ENCODE measurements around the gene INTS11.

Gene INTS11

GRCh38 chr1:1337793-1338147, 13.3 kb upstream of the INTS11 start:
- no peak overlapping the region for H3K27ac ChIP-seq (ENCODE audit: low read length)
- H3K9me3 ChIP-seq (ENCODE audit: control insufficient read depth, low read depth, low read length), result no peaks in the 10 kb centered on the region
- no peaks in the 10 kb centered on the region for H3K27me3 ChIP-seq (ENCODE audit: control insufficient read depth, insufficient read depth, low read length)
- no peaks in the 10 kb centered on the region for H3K4me1 ChIP-seq (ENCODE audit: control insufficient read depth, low read depth, low read length)
- H3K9ac ChIP-seq (ENCODE audit: low read length), result no peak overlapping the region
- H3K36me3 ChIP-seq (ENCODE audit: control insufficient read depth, low read depth, low read length), result peaks cover 6% of the 10 kb centered on the region
- no peak overlapping the region for H3K4me3 ChIP-seq (ENCODE audit: low read length)

- no peaks in the 10 kb centered on the region for H3K27me3 ChIP-seq (ENCODE audit: control insufficient read depth, insufficient read depth, low read length)
- no peak overlapping the region for H3K4me3 ChIP-seq (ENCODE audit: low read length)
- no peak overlapping the region for H3K27ac ChIP-seq (ENCODE audit: low read length)
- H3K36me3 ChIP-seq (ENCODE audit: control insufficient read depth, low read depth, low read length), result peaks cover 6% of the 10 kb centered on the region
- H3K9ac ChIP-seq (ENCODE audit: low read length), result no peak overlapping the region
- H3K4me1 ChIP-seq (ENCODE audit: control insufficient read depth, low read depth, low read length), result no peaks in the 10 kb centered on the region
- no peaks in the 10 kb centered on the region for H3K9me3 ChIP-seq (ENCODE audit: control insufficient read depth, low read depth, low read length)
These were observed 12.7 kb upstream of the INTS11 start for GRCh38 chr1:1336931-1337792.

GRCh38 chr1:1336446-1336845, 12.0 kb upstream of the INTS11 start:
- H3K4me3 ChIP-seq (ENCODE audit: low read length), result no peak overlapping the region
- peaks cover 6% of the 10 kb centered on the region for H3K36me3 ChIP-seq (ENCODE audit: control insufficient read depth, low read depth, low read length)
- H3K9me3 ChIP-seq (ENCODE audit: control insufficient read depth, low read depth, low read length), result no peaks in the 10 kb centered on the region
- H3K9ac ChIP-seq (ENCODE audit: low read length), result no peak overlapping the region
- H3K27ac ChIP-seq (ENCODE audit: low read length), result no peak overlapping the region
- no peaks in the 10 kb centered on the region for H3K27me3 ChIP-seq (ENCODE audit: control insufficient read depth, insufficient read depth, low read length)
- no peaks in the 10 kb centered on the region for H3K4me1 ChIP-seq (ENCODE audit: control insufficient read depth, low read depth, low read length)

- no peak overlapping the region for H3K4me3 ChIP-seq (ENCODE audit: low read length)
- peaks cover 2% of the 10 kb centered on the region for H3K36me3 ChIP-seq (ENCODE audit: control insufficient read depth, low read depth, low read length)
- H3K9me3 ChIP-seq (ENCODE audit: control insufficient read depth, low read depth, low read length), result no peaks in the 10 kb centered on the region
- no peak overlapping the region for H3K9ac ChIP-seq (ENCODE audit: low read length)
- no peak overlapping the region for H3K27ac ChIP-seq (ENCODE audit: low read length)
- H3K27me3 ChIP-seq (ENCODE audit: control insufficient read depth, insufficient read depth, low read length), result no peaks in the 10 kb centered on the region
- H3K4me1 ChIP-seq (ENCODE audit: control insufficient read depth, low read depth, low read length), result no peaks in the 10 kb centered on the region
These were observed 11.4 kb upstream of the INTS11 start for GRCh38 chr1:1335792-1336248.

GRCh38 chr1:1335283-1335682, 10.8 kb upstream of the INTS11 start:
- H3K4me3 ChIP-seq (ENCODE audit: low read length), result no peak overlapping the region
- H3K27me3 ChIP-seq (ENCODE audit: control insufficient read depth, insufficient read depth, low read length), result no peaks in the 10 kb centered on the region
- H3K9me3 ChIP-seq (ENCODE audit: control insufficient read depth, low read depth, low read length), result no peaks in the 10 kb centered on the region
- no peak overlapping the region for H3K27ac ChIP-seq (ENCODE audit: low read length)
- H3K4me1 ChIP-seq (ENCODE audit: control insufficient read depth, low read depth, low read length), result no peaks in the 10 kb centered on the region
- H3K36me3 ChIP-seq (ENCODE audit: control insufficient read depth, low read depth, low read length), result peaks cover 2% of the 10 kb centered on the region
- H3K9ac ChIP-seq (ENCODE audit: low read length), result no peak overlapping the region

GRCh38 chr1:1334835-1335234, 10.4 kb upstream of the INTS11 start:
- no peak overlapping the region for H3K9ac ChIP-seq (ENCODE audit: low read length)
- H3K27ac ChIP-seq (ENCODE audit: low read length), result no peak overlapping the region
- H3K9me3 ChIP-seq (ENCODE audit: control insufficient read depth, low read depth, low read length), result no peaks in the 10 kb centered on the region
- no peaks in the 10 kb centered on the region for H3K4me1 ChIP-seq (ENCODE audit: control insufficient read depth, low read depth, low read length)
- no peak overlapping the region for H3K4me3 ChIP-seq (ENCODE audit: low read length)
- peaks cover 2% of the 10 kb centered on the region for H3K36me3 ChIP-seq (ENCODE audit: control insufficient read depth, low read depth, low read length)
- H3K27me3 ChIP-seq (ENCODE audit: control insufficient read depth, insufficient read depth, low read length), result no peaks in the 10 kb centered on the region

GRCh38 chr1:1333551-1334241, 9.2 kb upstream of the INTS11 start:
- no peaks in the 10 kb centered on the region for H3K9me3 ChIP-seq (ENCODE audit: control insufficient read depth, low read depth, low read length)
- H3K27me3 ChIP-seq (ENCODE audit: control insufficient read depth, insufficient read depth, low read length), result no peaks in the 10 kb centered on the region
- no peak overlapping the region for H3K4me3 ChIP-seq (ENCODE audit: low read length)
- H3K27ac ChIP-seq (ENCODE audit: low read length), result no peak overlapping the region
- H3K9ac ChIP-seq (ENCODE audit: low read length), result no peak overlapping the region
- no peaks in the 10 kb centered on the region for H3K36me3 ChIP-seq (ENCODE audit: control insufficient read depth, low read depth, low read length)
- no peaks in the 10 kb centered on the region for H3K4me1 ChIP-seq (ENCODE audit: control insufficient read depth, low read depth, low read length)

GRCh38 chr1:1332774-1333480, 8.5 kb upstream of the INTS11 start:
- H3K27me3 ChIP-seq (ENCODE audit: control insufficient read depth, insufficient read depth, low read length), result no peaks in the 10 kb centered on the region
- H3K4me1 ChIP-seq (ENCODE audit: control insufficient read depth, low read depth, low read length), result no peaks in the 10 kb centered on the region
- no peak overlapping the region for H3K4me3 ChIP-seq (ENCODE audit: low read length)
- H3K27ac ChIP-seq (ENCODE audit: low read length), result no peak overlapping the region
- no peak overlapping the region for H3K9ac ChIP-seq (ENCODE audit: low read length)
- H3K9me3 ChIP-seq (ENCODE audit: control insufficient read depth, low read depth, low read length), result no peaks in the 10 kb centered on the region
- no peaks in the 10 kb centered on the region for H3K36me3 ChIP-seq (ENCODE audit: control insufficient read depth, low read depth, low read length)

GRCh38 chr1:1332031-1332755, 7.7 kb upstream of the INTS11 start:
- no peaks in the 10 kb centered on the region for H3K9me3 ChIP-seq (ENCODE audit: control insufficient read depth, low read depth, low read length)
- H3K27ac ChIP-seq (ENCODE audit: low read length), result no peak overlapping the region
- H3K9ac ChIP-seq (ENCODE audit: low read length), result no peak overlapping the region
- no peaks in the 10 kb centered on the region for H3K27me3 ChIP-seq (ENCODE audit: control insufficient read depth, insufficient read depth, low read length)
- no peaks in the 10 kb centered on the region for H3K4me1 ChIP-seq (ENCODE audit: control insufficient read depth, low read depth, low read length)
- no peak overlapping the region for H3K4me3 ChIP-seq (ENCODE audit: low read length)
- H3K36me3 ChIP-seq (ENCODE audit: control insufficient read depth, low read depth, low read length), result no peaks in the 10 kb centered on the region

- H3K27ac ChIP-seq (ENCODE audit: low read length), result no peak within 1 kb of the TSS
- no peaks in the 10 kb centered on the region for H3K4me1 ChIP-seq (ENCODE audit: control insufficient read depth, low read depth, low read length)
- H3K9ac ChIP-seq (ENCODE audit: low read length), result no peak within 1 kb of the TSS
- H3K36me3 ChIP-seq (ENCODE audit: control insufficient read depth, low read depth, low read length), result no peaks in the 10 kb centered on the region
- H3K27me3 ChIP-seq (ENCODE audit: control insufficient read depth, insufficient read depth, low read length), result no peaks in the 10 kb centered on the region
- no peak within 1 kb of the TSS for H3K4me3 ChIP-seq (ENCODE audit: low read length)
- no peaks in the 10 kb centered on the region for H3K9me3 ChIP-seq (ENCODE audit: control insufficient read depth, low read depth, low read length)
These were observed 6.9 kb upstream of the INTS11 start, which contains the start of gene TAS1R3 for GRCh38 chr1:1331068-1331965. TSS of gene TAS1R3 (plus strand) at chr1:1331280. CDS start at chr1:1331346, 66 bp downstream.

Measured in iPS-18a (cell line).